DND-41 (cell line): ENCODE results near the gene SMG7.

Experiments used
- ATAC-seq: fragments of 200-7000 bp; cut with Tn5 transposase; 3 replicates; pipeline ENCODE4 v1.9.1; 2021; ENCODE audit warnings: low read depth; ENCODE audit not compliant: insufficient read depth
- DNase-seq: peaks from one replicate; pipeline ENCODE4 v3.0.0-alpha.2; 2020
- H2AFZ ChIP-seq: 2 replicates; pipeline ENCODE4 v1.6.0; 2012; ENCODE audit warnings: low read depth, low read length
- H3K27ac ChIP-seq: 2 replicates; pipeline ENCODE4 v1.5.1; 2012; ENCODE audit warnings: low read length, inconsistent platforms
- H3K27me3 ChIP-seq: fragments of 200-600 bp; sonication (generic); 2 replicates; pipeline ENCODE4 v1.6.0; 2012; ENCODE audit warnings: low read length, mild to moderate bottlenecking, inconsistent platforms; ENCODE audit not compliant: insufficient read depth, poor library complexity
- H3K36me3 ChIP-seq: 2 replicates; pipeline ENCODE4 v1.5.1; 2012; ENCODE audit warnings: low read length, inconsistent platforms; ENCODE audit not compliant: insufficient read depth
- H3K4me1 ChIP-seq: 2 replicates; pipeline ENCODE4 v1.5.1; 2012; ENCODE audit warnings: mild to moderate bottlenecking, low read length; ENCODE audit not compliant: insufficient read depth
- H3K4me2 ChIP-seq: 2 replicates; pipeline ENCODE4 v1.6.0; 2012; ENCODE audit warnings: mild to moderate bottlenecking, moderate library complexity, low read length, inconsistent platforms; ENCODE audit not compliant: insufficient read depth
- H3K4me3 ChIP-seq, 2 experiments: fragments of 200-600 bp in 1 of 2; shearing (Covaris generic) in 1 of 2; 2 replicates each; pipeline ENCODE4 v1.5.1; 2012 to 2016; ENCODE audit warnings: inconsistent platforms in 2 of 2, low read length in 2 of 2, mild to moderate bottlenecking in 2 of 2, low read depth in 1 of 2, moderate library complexity in 1 of 2
- H3K79me2 ChIP-seq: 2 replicates; pipeline ENCODE4 v1.6.0; 2012; ENCODE audit warnings: low read length, inconsistent platforms; ENCODE audit not compliant: insufficient read depth
- H3K9ac ChIP-seq: 2 replicates; pipeline ENCODE4 v1.6.0; 2012; ENCODE audit warnings: low read depth, mild to moderate bottlenecking, inconsistent platforms, low read length, moderate library complexity
- H3K9me3 ChIP-seq: 2 replicates; pipeline ENCODE4 v1.5.1; 2012; ENCODE audit warnings: low read length, moderate library complexity, mild to moderate bottlenecking, inconsistent platforms; ENCODE audit not compliant: insufficient read depth, severe bottlenecking
- H4K20me1 ChIP-seq: 2 replicates; pipeline ENCODE4 v1.6.0; 2012; ENCODE audit warnings: low read length; ENCODE audit not compliant: insufficient read depth
- EZH2 ChIP-seq: IDR thresholded peaks from 3 replicates; pipeline ENCODE4 v1.6.1; 2012; ENCODE audit warnings: borderline replicate concordance, low read depth, mild to moderate bottlenecking, moderate library complexity, low read length, inconsistent platforms; ENCODE audit not compliant: severe bottlenecking
- TF ChIP-seq, protein P1 (sequence below): IDR thresholded peaks from 2 replicates; pipeline ENCODE4 v1.5.1; 2012; ENCODE audit warnings: borderline replicate concordance, low read length, moderate library complexity, mild to moderate bottlenecking; ENCODE audit not compliant: poor library complexity, severe bottlenecking; ENCODE audit errors: extremely low read depth

Gene SMG7

DNA sequence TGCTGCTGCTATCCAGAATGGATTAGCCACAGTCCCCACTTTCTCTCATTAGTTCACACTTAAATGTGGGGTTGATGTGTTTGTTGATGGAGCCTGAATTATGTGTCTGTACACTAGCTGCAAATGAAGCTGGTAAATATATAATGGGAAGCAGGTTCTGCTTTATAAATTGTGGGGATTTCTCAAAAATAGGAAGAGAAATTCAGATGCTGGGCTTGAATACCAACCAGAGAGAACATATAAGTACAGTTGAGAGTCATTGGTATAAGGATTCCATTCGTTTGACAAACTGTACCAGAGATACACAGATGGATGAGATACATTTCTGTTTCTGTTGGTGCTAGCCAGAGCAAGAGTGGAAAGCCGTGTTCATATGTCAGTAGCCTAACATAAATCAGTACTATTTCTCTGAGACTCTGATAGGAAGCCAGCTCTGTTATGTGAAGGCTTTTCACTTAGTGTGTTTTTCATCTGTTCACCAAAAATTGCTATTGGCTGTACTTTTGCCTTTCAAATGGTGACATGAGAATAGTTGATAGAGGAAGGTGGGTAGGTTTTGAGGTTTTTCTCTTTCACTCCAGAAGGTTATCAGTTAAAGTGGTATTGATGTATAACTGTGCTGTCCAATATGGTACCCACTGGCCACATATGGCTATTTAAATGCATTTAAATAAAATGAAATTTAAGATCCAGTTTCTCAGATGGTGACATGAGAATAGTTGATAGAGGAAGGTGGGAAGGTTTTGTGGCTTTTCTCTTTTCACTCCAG is 15.6 kb downstream of the SMG7 start:
- H3K4me2 ChIP-seq = no peak overlapping the region
- no peaks in the 10 kb centered on the region for H3K27me3 ChIP-seq
- DNase-seq = no peak
- H3K27ac ChIP-seq = no peak overlapping the region
- no peak overlapping the region for H3K9ac ChIP-seq
- no peaks in the 10 kb centered on the region for H3K4me1 ChIP-seq
- ATAC-seq = no peak
- H3K79me2 ChIP-seq = peaks cover 100% of the 10 kb centered on the region
- H3K36me3 ChIP-seq = peaks cover 12% of the 10 kb centered on the region; the same call in 1 of the 2 replicates
- H4K20me1 ChIP-seq = peaks cover 79% of the 10 kb centered on the region
- H3K4me3 ChIP-seq = no peak overlapping the region
- no peak for TF ChIP-seq EZH2
- TF ChIP-seq, protein P1, sequence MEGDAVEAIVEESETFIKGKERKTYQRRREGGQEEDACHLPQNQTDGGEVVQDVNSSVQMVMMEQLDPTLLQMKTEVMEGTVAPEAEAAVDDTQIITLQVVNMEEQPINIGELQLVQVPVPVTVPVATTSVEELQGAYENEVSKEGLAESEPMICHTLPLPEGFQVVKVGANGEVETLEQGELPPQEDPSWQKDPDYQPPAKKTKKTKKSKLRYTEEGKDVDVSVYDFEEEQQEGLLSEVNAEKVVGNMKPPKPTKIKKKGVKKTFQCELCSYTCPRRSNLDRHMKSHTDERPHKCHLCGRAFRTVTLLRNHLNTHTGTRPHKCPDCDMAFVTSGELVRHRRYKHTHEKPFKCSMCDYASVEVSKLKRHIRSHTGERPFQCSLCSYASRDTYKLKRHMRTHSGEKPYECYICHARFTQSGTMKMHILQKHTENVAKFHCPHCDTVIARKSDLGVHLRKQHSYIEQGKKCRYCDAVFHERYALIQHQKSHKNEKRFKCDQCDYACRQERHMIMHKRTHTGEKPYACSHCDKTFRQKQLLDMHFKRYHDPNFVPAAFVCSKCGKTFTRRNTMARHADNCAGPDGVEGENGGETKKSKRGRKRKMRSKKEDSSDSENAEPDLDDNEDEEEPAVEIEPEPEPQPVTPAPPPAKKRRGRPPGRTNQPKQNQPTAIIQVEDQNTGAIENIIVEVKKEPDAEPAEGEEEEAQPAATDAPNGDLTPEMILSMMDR = no peak
- H3K9me3 ChIP-seq = no peaks in the 10 kb centered on the region
- H2AFZ ChIP-seq = no peak overlapping the region

- H3K4me1 ChIP-seq = no peaks in the 10 kb centered on the region
- ATAC-seq (no peak), DNase-seq (no peak)
- H3K9me3 ChIP-seq = no peaks in the 10 kb centered on the region
- no peak overlapping the region for H2AFZ ChIP-seq
- no peak overlapping the region for H3K4me2 ChIP-seq
- no peak overlapping the region for H3K9ac ChIP-seq
- H3K79me2 ChIP-seq = peaks cover 100% of the 10 kb centered on the region
- no peak overlapping the region for H3K27ac ChIP-seq
- no peaks in the 10 kb centered on the region for H3K27me3 ChIP-seq
- peaks cover 69% of the 10 kb centered on the region for H4K20me1 ChIP-seq
- TF ChIP-seq, protein P1 = no peak
- TF ChIP-seq EZH2 = no peak
- no peak overlapping the region for H3K4me3 ChIP-seq
- H3K36me3 ChIP-seq = peaks cover 12% of the 10 kb centered on the region; the same call in 1 of the 2 replicates
Observed at GRCh38 chr1:183490932-183491331, 18.6 kb downstream of the SMG7 start.

DNA sequence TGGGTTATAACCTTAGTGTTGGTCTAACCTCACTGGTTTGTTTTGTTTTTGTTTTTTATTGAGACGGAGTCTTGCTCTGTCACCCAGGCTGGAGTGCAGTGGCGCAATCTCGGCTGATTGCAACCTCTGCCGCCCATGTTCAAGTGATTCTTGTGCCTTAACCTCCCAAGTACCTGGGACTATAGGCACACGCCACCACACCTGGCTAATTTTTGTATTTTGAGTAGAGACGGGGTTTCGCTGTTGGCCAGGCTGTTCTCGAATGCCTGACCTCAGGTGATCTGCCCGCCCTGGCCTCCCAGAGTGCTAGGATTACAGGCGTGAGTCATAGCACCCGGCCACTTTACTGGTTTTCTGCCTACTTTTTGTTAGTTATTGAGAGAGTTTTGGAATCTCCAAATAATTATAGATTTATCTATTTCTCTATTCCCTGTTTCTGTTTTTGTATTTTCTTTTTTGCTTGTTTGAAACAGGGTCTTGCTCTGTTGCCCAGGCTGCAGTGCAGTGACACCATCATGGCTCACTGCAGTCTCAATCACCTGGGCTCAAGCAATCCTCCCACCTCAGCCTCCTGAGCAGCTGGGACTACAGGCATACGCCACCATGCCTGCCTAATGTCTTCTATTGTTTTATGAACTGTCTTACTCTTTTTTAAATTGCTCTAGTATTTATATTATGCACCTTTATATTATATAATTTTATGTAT is 21.4 kb downstream of the SMG7 start:
- peaks cover 10% of the 10 kb centered on the region for H3K4me1 ChIP-seq
- no peak for ATAC-seq
- no peak overlapping the region for H3K9ac ChIP-seq
- H3K36me3 ChIP-seq = peaks cover 5% of the 10 kb centered on the region; the same call in 1 of the 2 replicates
- TF ChIP-seq, protein P1 = no peak
- no peak for TF ChIP-seq EZH2
- H3K4me3 ChIP-seq = no peak overlapping the region
- H3K4me2 ChIP-seq = no peak overlapping the region
- H3K27ac ChIP-seq = no peak overlapping the region
- no peak overlapping the region for H2AFZ ChIP-seq
- peaks cover 58% of the 10 kb centered on the region for H4K20me1 ChIP-seq
- no peak for DNase-seq
- no peaks in the 10 kb centered on the region for H3K27me3 ChIP-seq
- H3K79me2 ChIP-seq = peaks cover 100% of the 10 kb centered on the region
- H3K9me3 ChIP-seq = no peaks in the 10 kb centered on the region
